ENCODE data around the gene SHH. TPM values are rescaled to one million over a fixed set of nuclear protein-coding genes. Genes with fewer than 3 reads are reported as not detected.

Gene SHH
- total RNA-seq, 1 donor from 2014 or later = 0.07 TPM

DNA sequence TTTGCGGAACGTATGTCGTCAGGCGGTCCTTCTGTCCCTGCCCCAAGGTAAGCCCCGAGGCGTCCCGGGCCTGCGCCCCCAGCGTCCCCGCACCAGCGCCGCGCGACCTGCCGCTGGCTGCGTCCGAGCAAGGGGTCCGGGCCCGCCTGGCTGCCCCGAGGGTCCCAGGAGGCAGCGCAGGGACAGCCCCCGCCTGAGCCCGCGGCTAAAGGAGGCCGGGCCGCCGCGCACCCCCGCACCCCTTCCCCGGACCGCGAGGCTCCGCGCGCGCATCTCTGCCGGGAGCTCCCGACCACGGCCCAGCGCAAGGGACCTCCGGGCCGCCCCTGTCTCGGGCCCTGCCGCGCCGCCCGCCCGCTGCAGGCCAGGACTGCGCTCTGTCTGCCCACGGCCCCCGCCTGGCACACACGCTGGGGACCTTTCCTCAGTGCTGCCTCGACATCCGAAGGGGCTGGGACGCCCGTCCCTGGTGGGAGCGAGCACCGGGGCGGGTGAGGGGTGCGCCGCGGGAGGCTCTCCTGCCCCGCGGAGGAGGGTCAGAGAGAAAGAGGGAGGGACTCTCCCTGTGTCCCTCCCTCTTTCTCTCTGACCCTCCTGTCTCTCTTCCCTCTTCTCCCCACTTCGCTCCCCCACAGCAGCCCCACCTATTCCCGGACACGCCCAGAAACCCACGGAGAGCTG lies 25.0 kb downstream of the SHH start:
- Mint-ChIP-seq H3K36me3 (ENCODE audit: low read depth) (peaks cover 5% of the 10 kb centered on the region), H3K27me3 (ENCODE audit: low read depth) (peaks cover 17% of the 10 kb centered on the region), H3K4me1 (ENCODE audit: low read depth) (peaks cover 3% of the 10 kb centered on the region), H3K4me3 (ENCODE audit: low read depth) (no peak overlapping the region), H3K27ac (no peak overlapping the region), H3K9me3 (no peaks in the 10 kb centered on the region)
- no peak for DNase-seq (ENCODE audit: low spot score)
- intact Hi-C loops (cut with micrococcal nuclease) = no loop called here

- H3K27ac Mint-ChIP-seq = no peak overlapping the region
- intact Hi-C loops (cut with micrococcal nuclease) = no loop called here
- peaks cover 9% of the 10 kb centered on the region for H3K36me3 Mint-ChIP-seq (ENCODE audit: low read depth)
- H3K27me3 Mint-ChIP-seq (ENCODE audit: low read depth) = peaks cover 17% of the 10 kb centered on the region
- DNase-seq (ENCODE audit: low spot score) = no peak
- no peak overlapping the region for H3K4me3 Mint-ChIP-seq (ENCODE audit: low read depth)
- H3K9me3 Mint-ChIP-seq = no peaks in the 10 kb centered on the region
- H3K4me1 Mint-ChIP-seq (ENCODE audit: low read depth) = peaks cover 3% of the 10 kb centered on the region
These were observed 25.8 kb downstream of the SHH start for GRCh38 chr7:155786491-155786890.

- intact Hi-C loops (cut with micrococcal nuclease) = no loop called here
- H3K4me3 Mint-ChIP-seq (ENCODE audit: low read depth) = no peak overlapping the region
- peaks cover 17% of the 10 kb centered on the region for H3K27me3 Mint-ChIP-seq (ENCODE audit: low read depth)
- H3K4me1 Mint-ChIP-seq (ENCODE audit: low read depth) = peaks cover 3% of the 10 kb centered on the region
- peaks cover 18% of the 10 kb centered on the region for H3K36me3 Mint-ChIP-seq (ENCODE audit: low read depth)
- no peak overlapping the region for H3K27ac Mint-ChIP-seq
- H3K9me3 Mint-ChIP-seq = no peaks in the 10 kb centered on the region
- no peak for DNase-seq (ENCODE audit: low spot score)
These were observed 26.7 kb downstream of the SHH start for GRCh38 chr7:155785536-155785935.

- Mint-ChIP-seq H3K36me3 (ENCODE audit: low read depth) (peaks cover 35% of the 10 kb centered on the region), H3K9me3 (no peaks in the 10 kb centered on the region), H3K4me1 (ENCODE audit: low read depth) (peaks cover 3% of the 10 kb centered on the region), H3K27ac (no peak overlapping the region), H3K27me3 (ENCODE audit: low read depth) (peaks cover 12% of the 10 kb centered on the region), H3K4me3 (ENCODE audit: low read depth) (no peak overlapping the region)
- intact Hi-C loops (cut with micrococcal nuclease) = no loop called here
- no peak for DNase-seq (ENCODE audit: low spot score)
These were observed 29.8 kb downstream of the SHH start for GRCh38 chr7:155782466-155782865.

GRCh38 chr7:155781433-155781832 lies 30.8 kb downstream of the SHH start:
- Mint-ChIP-seq H3K27me3 (ENCODE audit: low read depth) (peaks cover 8% of the 10 kb centered on the region), H3K36me3 (ENCODE audit: low read depth) (peaks cover 42% of the 10 kb centered on the region), H3K4me1 (ENCODE audit: low read depth) (peaks cover 3% of the 10 kb centered on the region), H3K27ac (no peak overlapping the region), H3K9me3 (no peaks in the 10 kb centered on the region), H3K4me3 (ENCODE audit: low read depth) (no peak overlapping the region)
- intact Hi-C loops (cut with micrococcal nuclease) = no loop called here
- DNase-seq (ENCODE audit: low spot score) = no peak

- H3K27me3 Mint-ChIP-seq (ENCODE audit: low read depth) = peaks cover 2% of the 10 kb centered on the region
These were observed 31.4 kb downstream of the SHH start for GRCh38 chr7:155780884-155781283.

GRCh38 chr7:155778349-155778748 lies 33.9 kb downstream of the SHH start:
- intact Hi-C loops (cut with micrococcal nuclease) = no loop called here
- Mint-ChIP-seq H3K4me1 (ENCODE audit: low read depth) (peaks cover 3% of the 10 kb centered on the region), H3K36me3 (ENCODE audit: low read depth) (peaks cover 67% of the 10 kb centered on the region), H3K9me3 (no peaks in the 10 kb centered on the region), H3K27ac (no peak overlapping the region), H3K27me3 (ENCODE audit: low read depth) (no peaks in the 10 kb centered on the region), H3K4me3 (ENCODE audit: low read depth) (no peak overlapping the region)
- DNase-seq (ENCODE audit: low spot score) = no peak

More at GRCh38 chr7:155780884-155781283, 31.4 kb downstream of the SHH start:
- H3K36me3 Mint-ChIP-seq (ENCODE audit: low read depth) = peaks cover 45% of the 10 kb centered on the region
- no peak overlapping the region for H3K4me3 Mint-ChIP-seq (ENCODE audit: low read depth)
- DNase-seq (ENCODE audit: low spot score) = no peak
- H3K9me3 Mint-ChIP-seq = no peaks in the 10 kb centered on the region
- no peak overlapping the region for H3K27ac Mint-ChIP-seq
- no peaks in the 10 kb centered on the region for H3K4me1 Mint-ChIP-seq (ENCODE audit: low read depth)
- intact Hi-C loops (cut with micrococcal nuclease) = no loop called here

- DNase-seq (ENCODE audit: low spot score) = no peak
- peaks cover 67% of the 10 kb centered on the region for H3K36me3 Mint-ChIP-seq (ENCODE audit: low read depth)
- H3K4me3 Mint-ChIP-seq (ENCODE audit: low read depth) = no peak overlapping the region
- H3K27me3 Mint-ChIP-seq (ENCODE audit: low read depth) = no peaks in the 10 kb centered on the region
- no peak overlapping the region for H3K27ac Mint-ChIP-seq
- no peaks in the 10 kb centered on the region for H3K9me3 Mint-ChIP-seq
- H3K4me1 Mint-ChIP-seq (ENCODE audit: low read depth) = peaks cover 3% of the 10 kb centered on the region
- intact Hi-C loops (cut with micrococcal nuclease) = no loop called here
These were observed 35.7 kb downstream of the SHH start for GRCh38 chr7:155776606-155777005.

DNA sequence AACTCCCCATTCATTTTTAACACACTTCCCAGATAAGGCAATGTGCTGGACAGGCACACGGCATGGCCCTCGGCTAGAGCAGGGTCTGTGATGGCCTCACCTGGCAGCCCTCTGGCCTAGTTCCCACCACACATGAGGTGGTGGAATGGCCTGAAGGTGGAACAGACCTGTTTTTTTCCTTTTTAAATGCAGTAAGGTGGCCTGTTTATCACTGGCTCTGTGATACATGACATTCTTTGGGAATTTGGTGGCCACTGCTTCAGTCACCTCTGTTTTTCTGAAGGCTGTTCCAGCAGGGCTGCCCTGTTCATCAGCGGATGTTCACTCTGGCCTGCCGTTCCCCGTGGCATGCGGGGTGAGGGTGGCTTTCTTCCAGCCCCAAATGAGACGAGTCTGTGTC lies 36.6 kb downstream of the SHH start:
- Mint-ChIP-seq H3K27ac (peak overlapping the region; percentile 8), H3K27me3 (ENCODE audit: low read depth) (no peaks in the 10 kb centered on the region), H3K9me3 (no peaks in the 10 kb centered on the region), H3K36me3 (ENCODE audit: low read depth) (peaks cover 63% of the 10 kb centered on the region), H3K4me1 (ENCODE audit: low read depth) (peaks cover 3% of the 10 kb centered on the region), H3K4me3 (ENCODE audit: low read depth) (no peak overlapping the region)
- no peak for DNase-seq (ENCODE audit: low spot score)
- intact Hi-C loops (cut with micrococcal nuclease) = no loop called here

DNA sequence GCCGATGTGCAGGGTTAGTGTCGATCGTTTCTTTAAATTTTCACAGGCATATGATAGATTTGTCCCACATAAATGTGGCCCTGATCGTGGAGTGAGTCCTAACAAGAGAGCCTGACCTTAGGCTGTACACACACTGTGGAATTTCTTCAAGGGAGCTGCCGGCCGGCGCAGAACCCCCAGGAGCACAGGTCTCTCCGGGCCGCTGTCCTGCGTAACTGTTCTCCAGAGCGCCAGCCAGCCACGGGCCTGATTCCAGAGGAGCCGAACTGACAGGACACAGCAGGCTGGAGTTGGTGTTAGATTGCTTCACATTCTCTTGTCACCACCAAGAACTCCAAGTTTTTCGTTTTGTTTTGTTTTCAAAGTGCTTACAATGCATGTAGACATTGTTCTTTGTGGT lies 37.3 kb downstream of the SHH start:
- Mint-ChIP-seq H3K27ac (no peak overlapping the region), H3K36me3 (ENCODE audit: low read depth) (peaks cover 65% of the 10 kb centered on the region), H3K4me3 (ENCODE audit: low read depth) (no peak overlapping the region), H3K27me3 (ENCODE audit: low read depth) (no peaks in the 10 kb centered on the region), H3K4me1 (ENCODE audit: low read depth) (peaks cover 3% of the 10 kb centered on the region), H3K9me3 (no peaks in the 10 kb centered on the region)
- DNase-seq (ENCODE audit: low spot score) = no peak
- intact Hi-C loops (cut with micrococcal nuclease) = no loop called here

DNA sequence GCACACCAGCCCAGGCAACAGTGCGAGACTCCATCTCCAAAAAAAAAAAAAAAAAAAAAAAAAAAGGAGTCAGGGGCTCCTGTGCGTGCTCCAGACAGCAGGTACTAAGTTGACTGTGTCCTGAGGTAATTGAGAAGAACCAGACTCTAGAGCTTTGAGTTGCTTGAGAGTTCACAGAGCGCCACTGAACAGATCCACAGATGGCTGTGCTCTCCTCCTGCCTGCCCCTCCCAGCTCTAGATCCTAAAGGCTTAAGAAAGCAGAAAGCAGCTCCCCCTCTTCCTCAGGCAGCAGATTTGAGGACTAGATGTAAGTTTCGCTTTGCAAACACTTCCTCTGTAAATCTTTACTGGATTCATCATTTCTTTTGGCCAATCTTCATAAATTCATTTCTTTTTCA lies 38.7 kb downstream of the SHH start:
- H3K9me3 Mint-ChIP-seq = no peaks in the 10 kb centered on the region
- H3K36me3 Mint-ChIP-seq (ENCODE audit: low read depth) = peaks cover 75% of the 10 kb centered on the region
- H3K27ac Mint-ChIP-seq = peak overlapping the region; percentile 19
- peaks cover 3% of the 10 kb centered on the region for H3K4me1 Mint-ChIP-seq (ENCODE audit: low read depth)
- DNase-seq (ENCODE audit: low spot score) = no peak
- no peaks in the 10 kb centered on the region for H3K27me3 Mint-ChIP-seq (ENCODE audit: low read depth)
- H3K4me3 Mint-ChIP-seq (ENCODE audit: low read depth) = no peak overlapping the region
- intact Hi-C loops (cut with micrococcal nuclease) = no loop called here

DNA sequence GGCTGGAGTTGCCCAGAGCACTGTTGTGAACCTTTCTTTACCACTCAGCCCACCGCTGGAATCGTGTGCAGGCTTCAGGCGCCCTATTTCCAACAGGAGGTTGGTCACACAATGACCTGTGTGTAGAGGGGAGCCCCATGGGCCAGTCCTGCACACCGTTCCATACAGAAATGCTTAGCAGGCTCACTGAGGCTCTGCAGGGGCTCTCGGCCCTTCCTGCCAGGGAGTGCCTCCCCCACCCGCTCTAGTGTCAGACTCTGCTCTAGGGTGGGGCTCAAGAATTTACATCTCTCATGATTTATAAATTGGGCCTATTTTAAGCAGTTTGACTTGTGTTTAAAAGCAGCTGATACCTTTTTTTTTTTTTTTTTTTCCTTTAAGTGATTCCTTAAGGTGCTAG lies 42.0 kb downstream of the SHH start:
- intact Hi-C loops (cut with micrococcal nuclease) = no loop called here
- Mint-ChIP-seq H3K36me3 (ENCODE audit: low read depth) (peaks cover 76% of the 10 kb centered on the region), H3K27me3 (ENCODE audit: low read depth) (no peaks in the 10 kb centered on the region), H3K27ac (no peak overlapping the region), H3K4me3 (ENCODE audit: low read depth) (no peak overlapping the region), H3K4me1 (ENCODE audit: low read depth) (peaks cover 21% of the 10 kb centered on the region), H3K9me3 (no peaks in the 10 kb centered on the region)
- DNase-seq (ENCODE audit: low spot score) = no peak

GRCh38 chr7:155769701-155770100 lies 42.6 kb downstream of the SHH start:
- no peak overlapping the region for H3K4me3 Mint-ChIP-seq (ENCODE audit: low read depth)
- peaks cover 75% of the 10 kb centered on the region for H3K36me3 Mint-ChIP-seq (ENCODE audit: low read depth)
- H3K27ac Mint-ChIP-seq = peak overlapping the region; percentile 25
- no peak for DNase-seq (ENCODE audit: low spot score)
- intact Hi-C loops (cut with micrococcal nuclease) = no loop called here
- no peaks in the 10 kb centered on the region for H3K9me3 Mint-ChIP-seq
- no peaks in the 10 kb centered on the region for H3K27me3 Mint-ChIP-seq (ENCODE audit: low read depth)
- H3K4me1 Mint-ChIP-seq (ENCODE audit: low read depth) = peaks cover 27% of the 10 kb centered on the region
